ENCODE data around the gene QSOX1.

DNA sequence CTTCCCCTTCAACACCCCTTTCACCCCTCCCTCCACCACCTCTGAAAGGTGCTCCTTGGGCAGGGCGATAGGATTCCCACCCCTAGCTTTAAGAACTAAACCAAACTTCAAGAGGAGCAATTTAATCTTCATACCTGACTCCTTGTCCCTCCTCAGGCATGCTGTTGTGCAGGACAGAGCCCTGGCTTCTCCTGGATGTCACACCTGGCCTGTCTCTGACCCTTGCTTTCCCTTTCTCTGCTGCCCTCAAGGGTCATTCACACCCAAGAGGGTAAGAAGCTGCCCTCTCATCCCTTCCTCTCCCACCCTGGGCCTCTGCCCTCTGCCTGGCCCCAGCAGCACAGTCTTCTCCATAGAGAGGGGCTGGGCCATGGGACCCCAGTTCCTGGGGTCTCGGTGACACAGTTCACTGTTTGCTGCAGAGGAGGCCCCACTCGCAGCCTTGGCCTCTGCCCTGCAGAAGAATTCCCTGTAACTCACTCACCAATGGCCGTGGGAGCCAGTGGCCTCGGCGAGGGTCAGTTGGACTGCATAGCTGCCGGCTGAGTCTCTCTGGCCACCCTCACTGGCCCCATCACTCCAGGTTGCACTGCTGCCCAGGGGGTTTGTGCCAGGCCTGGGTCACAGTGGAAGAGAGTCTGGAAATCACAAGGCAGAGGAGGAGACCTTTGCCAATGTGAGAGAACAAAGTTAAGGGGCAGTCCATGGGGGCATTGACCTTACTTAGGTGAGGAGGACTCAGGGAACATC is 47.0 kb downstream of the QSOX1 start:
- TF ChIP-seq, protein P1, sequence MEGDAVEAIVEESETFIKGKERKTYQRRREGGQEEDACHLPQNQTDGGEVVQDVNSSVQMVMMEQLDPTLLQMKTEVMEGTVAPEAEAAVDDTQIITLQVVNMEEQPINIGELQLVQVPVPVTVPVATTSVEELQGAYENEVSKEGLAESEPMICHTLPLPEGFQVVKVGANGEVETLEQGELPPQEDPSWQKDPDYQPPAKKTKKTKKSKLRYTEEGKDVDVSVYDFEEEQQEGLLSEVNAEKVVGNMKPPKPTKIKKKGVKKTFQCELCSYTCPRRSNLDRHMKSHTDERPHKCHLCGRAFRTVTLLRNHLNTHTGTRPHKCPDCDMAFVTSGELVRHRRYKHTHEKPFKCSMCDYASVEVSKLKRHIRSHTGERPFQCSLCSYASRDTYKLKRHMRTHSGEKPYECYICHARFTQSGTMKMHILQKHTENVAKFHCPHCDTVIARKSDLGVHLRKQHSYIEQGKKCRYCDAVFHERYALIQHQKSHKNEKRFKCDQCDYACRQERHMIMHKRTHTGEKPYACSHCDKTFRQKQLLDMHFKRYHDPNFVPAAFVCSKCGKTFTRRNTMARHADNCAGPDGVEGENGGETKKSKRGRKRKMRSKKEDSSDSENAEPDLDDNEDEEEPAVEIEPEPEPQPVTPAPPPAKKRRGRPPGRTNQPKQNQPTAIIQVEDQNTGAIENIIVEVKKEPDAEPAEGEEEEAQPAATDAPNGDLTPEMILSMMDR (IDR thresholded peaks at IDR 0.05 in 4 of 5, conservative IDR thresholded peaks at IDR 0.05 in 1 of 5), result no peak
- TF ChIP-seq POLR2A (IDR thresholded peaks at IDR 0.05), result no peak
